NT2/D1 (cell line): ENCODE results near the gene RHBDD1.

Experiments used
- SUZ12 ChIP-seq: IDR thresholded peaks from 2 replicates; pipeline ENCODE4 v1.6.1; 2011; ENCODE audit not compliant: insufficient read length, insufficient read depth; ENCODE audit errors: extremely low read depth
- ZNF274 ChIP-seq: IDR thresholded peaks from 2 replicates; pipeline ENCODE4 v1.6.1; 2011; ENCODE audit warnings: mild to moderate bottlenecking, low read depth, low read length

DNA sequence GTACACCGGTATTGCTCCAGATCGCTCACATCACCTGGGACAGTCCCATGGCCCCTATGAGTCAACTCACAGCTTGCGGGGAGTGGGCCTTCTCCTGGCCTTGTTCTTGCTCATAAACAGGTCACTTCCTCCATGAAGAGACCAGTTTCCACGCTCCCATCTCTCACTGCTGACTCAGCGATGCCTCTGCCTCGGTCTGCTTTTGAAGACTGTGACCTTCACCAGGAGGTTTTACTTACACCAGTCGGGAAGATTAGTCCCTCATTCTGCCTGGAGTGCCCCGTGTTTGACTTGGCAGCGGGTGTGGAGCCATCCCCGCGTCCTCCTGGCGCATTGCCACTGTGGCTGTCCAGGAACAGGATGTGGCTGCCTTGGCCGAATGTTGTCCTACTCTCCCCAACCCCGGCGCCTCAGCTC, 159.8 kb downstream of the RHBDD1 start:
- TF ChIP-seq ZNF274 (no peak), SUZ12 (no peak)
